HG03342 (cell line): ENCODE measurements around the gene OPCML.

Source experiments
- ATAC-seq: cut with Tn5 transposase; IDR thresholded peaks from one replicate; pipeline ENCODE4 v1.9.1; 2021; ENCODE audit warnings: mild to moderate bottlenecking, moderate library complexity; ENCODE audit not compliant: unreplicated experiment

Gene OPCML

GRCh38 chr11:133082841-133083488, 449.3 kb downstream of the OPCML start:
- ATAC-seq, result peak; percentile 93

- no peak for ATAC-seq
Observed at GRCh38 chr11:133082453-133082781, 449.9 kb downstream of the OPCML start.

- no peak for ATAC-seq
Observed at GRCh38 chr11:133081730-133082452, 450.4 kb downstream of the OPCML start.

- no peak for ATAC-seq
Observed at GRCh38 chr11:133081020-133081419, 451.3 kb downstream of the OPCML start.

- ATAC-seq, result peak; percentile 47
Observed at GRCh38 chr11:133078591-133079404, 453.5 kb downstream of the OPCML start.

- no peak for ATAC-seq
Observed at GRCh38 chr11:133078012-133078411, 454.3 kb downstream of the OPCML start.

GRCh38 chr11:133075351-133075750, 456.9 kb downstream of the OPCML start:
- ATAC-seq, result no peak

GRCh38 chr11:133072858-133073582, 459.3 kb downstream of the OPCML start:
- ATAC-seq, result no peak

GRCh38 chr11:133072378-133072777, 459.9 kb downstream of the OPCML start:
- ATAC-seq, result no peak

GRCh38 chr11:133070791-133071190, 461.5 kb downstream of the OPCML start:
- no peak for ATAC-seq

GRCh38 chr11:133070021-133070713, 462.1 kb downstream of the OPCML start:
- ATAC-seq, result no peak

- ATAC-seq, result no peak
Observed at GRCh38 chr11:133065847-133066485, 466.3 kb downstream of the OPCML start.

- no peak for ATAC-seq
Observed at GRCh38 chr11:133064961-133065360, 467.3 kb downstream of the OPCML start.

- ATAC-seq, result no peak
Observed at GRCh38 chr11:133064152-133064877, 468.0 kb downstream of the OPCML start.

GRCh38 chr11:133058501-133058900, 473.8 kb downstream of the OPCML start:
- ATAC-seq, result no peak

- ATAC-seq, result no peak
Observed at GRCh38 chr11:133053124-133053776, 479.1 kb downstream of the OPCML start.

- no peak for ATAC-seq
Observed at GRCh38 chr11:133052537-133052936, 479.8 kb downstream of the OPCML start.

GRCh38 chr11:133049244-133050019, 482.9 kb downstream of the OPCML start:
- ATAC-seq, result no peak
